ENCODE results near the gene SHANK3.

SHANK3 gene

DNA sequence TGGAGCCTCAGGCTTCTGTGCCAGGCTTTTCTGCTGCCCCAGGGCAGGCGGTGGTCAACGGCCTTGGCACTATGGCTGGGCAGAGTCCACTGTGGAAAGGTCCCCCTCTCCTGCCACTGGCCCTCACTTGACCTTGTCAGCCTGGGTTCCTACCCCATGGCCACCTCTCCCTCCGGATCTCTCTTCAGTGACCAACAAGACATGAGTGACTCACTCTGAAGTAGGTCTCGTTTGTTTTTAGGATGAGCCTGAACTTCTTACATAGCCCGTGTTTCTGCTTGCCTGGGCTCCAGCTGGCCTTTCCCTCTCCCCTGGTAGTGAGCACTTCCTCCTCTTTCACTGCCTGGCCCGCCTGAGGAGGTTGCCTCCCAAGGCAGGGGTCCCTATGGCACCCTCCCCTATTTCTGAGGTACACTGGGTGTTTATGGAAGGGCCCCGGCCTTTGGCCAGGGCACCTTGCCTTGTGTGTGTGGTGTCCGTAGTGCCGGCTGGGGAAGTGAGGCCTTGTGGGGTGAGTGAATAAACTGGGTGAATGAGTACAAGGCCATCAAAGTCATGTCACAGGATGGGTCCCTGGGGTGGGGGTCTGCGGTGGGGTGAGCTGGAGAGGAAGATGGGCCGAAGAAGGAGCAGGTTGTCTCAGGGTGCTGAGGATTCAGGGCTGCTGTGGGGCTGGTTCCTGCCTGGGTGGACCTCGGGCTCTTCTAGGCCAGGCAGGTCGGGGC lies 5.0 kb downstream of the SHANK3 start:
- H3K27ac ChIP-seq, result no peak overlapping the region
- TF ChIP-seq, protein P1, sequence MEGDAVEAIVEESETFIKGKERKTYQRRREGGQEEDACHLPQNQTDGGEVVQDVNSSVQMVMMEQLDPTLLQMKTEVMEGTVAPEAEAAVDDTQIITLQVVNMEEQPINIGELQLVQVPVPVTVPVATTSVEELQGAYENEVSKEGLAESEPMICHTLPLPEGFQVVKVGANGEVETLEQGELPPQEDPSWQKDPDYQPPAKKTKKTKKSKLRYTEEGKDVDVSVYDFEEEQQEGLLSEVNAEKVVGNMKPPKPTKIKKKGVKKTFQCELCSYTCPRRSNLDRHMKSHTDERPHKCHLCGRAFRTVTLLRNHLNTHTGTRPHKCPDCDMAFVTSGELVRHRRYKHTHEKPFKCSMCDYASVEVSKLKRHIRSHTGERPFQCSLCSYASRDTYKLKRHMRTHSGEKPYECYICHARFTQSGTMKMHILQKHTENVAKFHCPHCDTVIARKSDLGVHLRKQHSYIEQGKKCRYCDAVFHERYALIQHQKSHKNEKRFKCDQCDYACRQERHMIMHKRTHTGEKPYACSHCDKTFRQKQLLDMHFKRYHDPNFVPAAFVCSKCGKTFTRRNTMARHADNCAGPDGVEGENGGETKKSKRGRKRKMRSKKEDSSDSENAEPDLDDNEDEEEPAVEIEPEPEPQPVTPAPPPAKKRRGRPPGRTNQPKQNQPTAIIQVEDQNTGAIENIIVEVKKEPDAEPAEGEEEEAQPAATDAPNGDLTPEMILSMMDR (conservative IDR thresholded peaks at IDR 0.05), result no peak

DNA sequence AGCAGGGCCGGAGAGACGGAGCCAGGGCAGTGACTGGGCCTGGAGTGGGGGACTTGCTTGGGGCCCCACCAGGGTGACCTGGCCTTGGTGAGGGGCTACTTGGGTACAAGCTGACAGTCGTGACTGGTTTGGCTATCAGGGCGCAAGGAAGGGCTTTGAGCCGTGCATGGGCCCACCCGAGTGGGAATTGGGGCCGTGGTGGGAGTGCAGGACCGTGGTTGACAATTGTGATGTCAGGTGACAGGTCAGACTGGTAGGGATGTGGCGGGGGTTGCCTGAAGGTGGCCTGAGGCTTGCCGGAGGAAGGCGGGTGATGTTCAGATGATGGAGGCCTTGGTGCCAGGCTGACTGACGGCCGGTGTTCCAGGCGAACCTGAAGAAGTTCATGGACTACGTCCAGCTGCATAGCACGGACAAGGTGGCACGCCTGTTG lies 5.6 kb downstream of the SHANK3 start:
- TF ChIP-seq, protein P1 (conservative IDR thresholded peaks at IDR 0.05), result no peak
- no peak overlapping the region for H3K27ac ChIP-seq

DNA sequence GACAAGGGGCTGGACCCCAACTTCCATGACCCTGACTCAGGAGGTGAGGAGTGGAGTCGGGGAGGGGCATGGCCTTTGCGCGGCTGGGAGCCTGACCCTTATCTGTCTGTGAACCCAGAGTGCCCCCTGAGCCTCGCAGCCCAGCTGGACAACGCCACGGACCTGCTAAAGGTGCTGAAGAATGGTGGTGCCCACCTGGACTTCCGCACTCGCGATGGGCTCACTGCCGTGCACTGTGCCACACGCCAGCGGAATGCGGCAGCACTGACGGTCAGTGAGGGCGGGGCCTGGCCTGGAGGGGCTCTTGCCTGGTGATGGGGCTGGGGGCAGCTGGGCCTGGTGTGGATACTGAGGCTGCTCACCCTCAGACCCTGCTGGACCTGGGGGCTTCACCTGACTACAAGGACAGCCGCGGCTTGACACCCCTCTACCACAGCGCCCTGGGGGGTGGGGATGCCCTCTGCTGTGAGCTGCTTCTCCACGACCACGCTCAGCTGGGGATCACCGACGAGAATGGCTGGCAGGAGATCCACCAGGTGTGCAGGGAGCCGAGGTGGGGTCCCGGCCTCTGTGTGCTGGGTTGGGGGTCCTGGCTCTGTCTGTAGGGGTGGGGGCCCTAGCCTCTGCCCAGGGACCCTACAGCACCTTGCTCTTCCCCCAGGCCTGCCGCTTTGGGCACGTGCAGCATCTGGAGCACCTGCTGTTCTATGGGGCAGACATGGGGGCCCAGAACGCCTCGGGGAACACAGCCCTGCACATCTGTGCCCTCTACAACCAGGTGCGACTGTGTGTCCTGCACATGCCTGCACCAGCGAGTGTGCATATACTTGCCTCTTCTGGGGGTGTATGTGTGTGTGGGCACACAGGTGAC lies 6.3 kb downstream of the SHANK3 start:
- no peak overlapping the region for H3K27ac ChIP-seq
- TF ChIP-seq, protein P1 (conservative IDR thresholded peaks at IDR 0.05), result no peak

DNA sequence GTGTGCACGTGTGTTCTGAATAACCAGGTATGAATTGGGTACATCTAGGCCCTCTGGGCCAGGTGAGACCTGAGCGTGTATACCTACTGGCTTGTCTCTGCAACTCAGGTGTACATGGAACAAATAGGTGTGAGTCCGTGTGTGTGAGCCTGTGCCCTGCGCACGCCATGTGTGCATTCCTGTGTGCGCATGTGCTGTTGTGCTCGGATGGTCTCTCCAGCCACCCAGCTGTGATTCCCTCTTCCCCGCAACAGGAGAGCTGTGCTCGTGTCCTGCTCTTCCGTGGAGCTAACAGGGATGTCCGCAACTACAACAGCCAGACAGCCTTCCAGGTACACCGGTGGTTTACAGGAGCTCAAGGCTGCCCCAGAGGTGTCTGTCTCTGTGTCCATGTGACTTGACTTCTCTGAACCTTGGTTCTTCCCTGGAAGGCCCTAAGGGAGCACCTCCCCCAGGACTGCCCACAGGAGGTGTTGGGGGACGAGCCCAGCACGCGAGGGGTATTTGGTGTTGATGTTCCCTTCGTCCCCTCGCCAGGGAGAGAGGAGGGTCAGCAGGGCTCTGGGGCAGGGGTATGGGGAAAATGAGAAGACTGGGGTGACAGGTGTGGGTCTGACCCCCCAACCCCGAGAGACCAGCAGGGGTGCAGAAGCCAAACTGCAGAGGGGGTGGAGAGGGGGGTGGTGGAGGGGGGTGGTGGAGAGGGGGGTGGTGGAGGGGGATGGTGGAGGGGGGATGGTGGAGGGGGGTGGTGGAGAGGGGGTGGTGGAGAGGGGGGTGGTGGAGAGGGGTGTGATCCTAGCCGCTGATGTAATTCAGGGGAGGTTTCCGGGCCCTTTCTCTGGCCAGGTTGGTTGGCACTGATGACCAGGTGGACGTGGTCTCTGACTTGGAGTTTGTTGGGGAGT lies 10.7 kb downstream of the SHANK3 start:
- H3K27ac ChIP-seq, result no peak overlapping the region
- TF ChIP-seq, protein P1 (conservative IDR thresholded peaks at IDR 0.05), result no peak

DNA sequence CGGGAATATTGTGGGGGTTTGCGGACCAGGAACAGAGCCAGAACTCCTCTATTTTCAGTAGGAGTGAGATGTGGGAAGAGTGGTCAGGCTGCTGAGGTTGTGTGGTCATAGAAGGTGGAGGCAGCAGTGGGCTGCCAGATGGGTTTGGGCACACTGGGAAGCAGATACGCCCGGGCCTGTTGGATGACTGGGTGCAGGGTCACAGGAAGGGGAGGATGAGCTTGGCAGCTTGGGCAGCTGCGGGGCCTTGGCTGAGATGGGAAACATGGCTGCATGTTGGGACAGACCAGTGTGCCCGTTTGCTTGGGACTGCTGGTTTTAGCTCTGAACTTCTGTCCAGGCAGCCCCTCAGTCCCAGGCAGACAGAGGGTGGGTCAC lies 11.4 kb downstream of the SHANK3 start:
- TF ChIP-seq, protein P1 (conservative IDR thresholded peaks at IDR 0.05), result no peak
- no peak overlapping the region for H3K27ac ChIP-seq

DNA sequence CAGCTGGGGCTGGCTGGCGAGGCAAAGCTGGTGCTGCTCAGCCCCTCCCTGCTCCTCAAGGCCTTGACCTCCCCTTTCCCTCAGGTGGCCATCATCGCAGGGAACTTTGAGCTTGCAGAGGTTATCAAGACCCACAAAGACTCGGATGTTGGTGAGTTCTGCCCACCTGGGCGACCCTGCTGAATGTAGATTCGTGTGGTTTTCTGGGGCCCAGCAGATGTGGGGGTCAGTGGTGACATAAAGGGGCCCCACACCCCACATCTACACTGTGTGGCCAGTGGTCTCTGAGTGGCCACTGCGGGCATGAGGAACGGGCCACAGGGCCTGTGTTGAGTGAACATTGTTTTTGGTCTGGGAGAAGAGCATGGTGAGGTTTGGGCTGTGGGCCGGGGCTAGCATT lies 11.9 kb downstream of the SHANK3 start:
- TF ChIP-seq, protein P1 (conservative IDR thresholded peaks at IDR 0.05), result no peak

More for the DNA sequence above, 11.9 kb downstream of the SHANK3 start:
- H3K27ac ChIP-seq, result no peak overlapping the region

Measured in VCaP (cell line).